Stomach (tissue), 9 donors: Measurements from ENCODE around the gene GTF2IRD1. TPM values are rescaled to one million over a fixed set of nuclear protein-coding genes. Genes with fewer than 3 reads are reported as not detected.

Experiments used
- DNase-seq, 2 donors: peaks; one replicate each; pipeline versions ENCODE4 v3.0.0 to v3.0.0-alpha.2; 2013 to 2019
- H3K27ac ChIP-seq, 5 donors: fragments of 200-600 bp in 4 of 5; sonication (generic) in 4 of 5; one replicate each; pipeline ENCODE4 v1.5.1; 2013 to 2019; ENCODE audit warnings: mild to moderate bottlenecking in 1 of 5, moderate library complexity in 1 of 5
- H3K27me3 ChIP-seq, 3 donors: fragments of 200-600 bp; sonication (generic); one replicate each; pipeline ENCODE4 v1.5.1; 2017 to 2019; ENCODE audit warnings: mixed run types in 1 of 3
- H3K36me3 ChIP-seq, 4 donors: fragments of 200-600 bp; sonication (generic); 1 replicate in 3 of 4; 2 replicates in 1 of 4; pipeline ENCODE4 v1.5.1; 2016 to 2019
- H3K4me1 ChIP-seq, 4 donors: fragments of 200-600 bp; sonication (generic); one replicate each; pipeline ENCODE4 v1.5.1; 2016 to 2019
- H3K4me3 ChIP-seq, 4 donors: fragments of 200-600 bp; sonication (generic) in 3 of 4; one replicate each; pipeline ENCODE4 v1.5.1; 2016 to 2019; ENCODE audit warnings: mild to moderate bottlenecking in 1 of 4
- H3K9me3 ChIP-seq, 4 donors: fragments of 200-600 bp; sonication (generic); one replicate each; pipeline ENCODE4 v1.5.1; 2016 to 2019
- CTCF ChIP-seq, 7 experiments: fragments of 450-650 bp in 4 of 7; fragments of 200-600 bp in 3 of 7; sonication (generic) in 3 of 7; IDR thresholded peaks; one replicate each; pipeline ENCODE4 v1.5.1; 2016 to 2019; ENCODE audit warnings: antibody characterized with exemption in 7 of 7, control low read depth in 2 of 7, mild to moderate bottlenecking in 1 of 7
- EP300 ChIP-seq: sonication (generic); formaldehyde crosslinking; IDR thresholded peaks from one replicate; pipeline ENCODE4 v1.6.1; 2017; ENCODE audit warnings: antibody characterized with exemption
- POLR2A ChIP-seq, 4 donors: fragments of 450-650 bp; IDR thresholded peaks; one replicate each; pipeline ENCODE4 v1.6.1; 2016; ENCODE audit warnings: antibody characterized with exemption in 4 of 4, control low read depth in 2 of 4, mild to moderate bottlenecking in 1 of 4, moderate library complexity in 1 of 4
- POLR2AphosphoS5 ChIP-seq, 3 donors: sonication (generic); formaldehyde crosslinking; IDR thresholded peaks; one replicate each; pipeline ENCODE4 v1.6.1; 2016; ENCODE audit warnings: antibody characterized with exemption in 3 of 3
- WGBS, 5 donors: extraction: QIAGEN DNeasy Blood & Tissue Kit in 3 of 5; methylation state at CpG; one replicate each; pipeline versions ENCODE4 v1.1.5 to v1.1.7; 2013 to 2018; 5-methylcytosine and 5-hydroxymethylcytosine counted together
- intact Hi-C: fragments of 100-400 bp; cut with DNase I; formaldehyde crosslinking; loops from one replicate; pipeline ENCODE4 v1.15.1; 2023; ENCODE audit warnings: low total_unique reads
- polyA plus RNA-seq, 3 donors: library from polyadenylated mRNA; stranded (reverse); fragments of 200-250 nt; gene quantifications; one replicate each; pipeline ENCODE4 v1.2.3, GENCODE V29; 2013
- total RNA-seq, 5 donors: library from RNA; depleted of rRNA; stranded (reverse); fragments of >200 nt; gene quantifications; one replicate each; pipeline versions ENCODE4 v1.1.0 to v1.2.3, GENCODE V29; 2014 to 2016
- donor health status: healthy with polysubstance abuse.
- donor health status: Bipolar disorder and iron deficiency.
- donor health status: healthy.

Gene GTF2IRD1
- total and polyA plus RNA-seq, 8 donors = 8.0 to 41.1 (median 15.3) TPM

GRCh38 chr7:74569501-74570075 lies 115.9 kb downstream of the GTF2IRD1 start:
- Histone ChIP-seq H3K4me3 (no peak overlapping the region), H3K36me3 (peaks cover 0 to 9% (median 2%) of the 10 kb centered on the region in 4 donors), H3K9me3 (no peaks in the 10 kb centered on the region), H3K4me1 (peaks cover 0 to 9% (median 0%) of the 10 kb centered on the region in 4 donors), H3K27me3 (no peaks in the 10 kb centered on the region), H3K27ac (no peak overlapping the region)
- WGBS, 5 donors = 87 to 90% (median 89%) methylated on average over 14 of the region's 14 CpGs
- no peak for DNase-seq
- TF ChIP-seq EP300 = no peak
- TF ChIP-seq POLR2A (IDR thresholded peaks at IDR 0.05) = no peak
- TF ChIP-seq CTCF (IDR thresholded peaks at IDR 0.05) = no peak
- TF ChIP-seq POLR2AphosphoS5 (IDR thresholded peaks at IDR 0.05) = no peak
- intact Hi-C loops = loop anchor here (5.0 kb wide), 1 partner anchor 152 kb away; no protein-coding TSS in a partner anchor

GRCh38 chr7:74570533-74571156 lies 116.9 kb downstream of the GTF2IRD1 start:
- no peak overlapping the region for H3K27ac ChIP-seq
- H3K9me3 ChIP-seq = no peaks in the 10 kb centered on the region
- DNase-seq = no peak
- TF ChIP-seq POLR2AphosphoS5 (IDR thresholded peaks at IDR 0.05) (no peak), EP300 (no peak)
- WGBS, 5 donors = 90 to 93% (median 92%) methylated on average over 13 of the region's 13 CpGs
- intact Hi-C loops = no loop called here
- H3K27me3 ChIP-seq = no peaks in the 10 kb centered on the region
- H3K4me1 ChIP-seq = peaks cover 0 to 9% (median 0%) of the 10 kb centered on the region in 4 donors
- H3K4me3 ChIP-seq = no peak overlapping the region
- no peaks in the 10 kb centered on the region for H3K36me3 ChIP-seq

- DNase-seq = peak in 1 of 2 donors; percentile 34
- no peak overlapping the region for H3K4me3 ChIP-seq
- WGBS, 5 donors = 42 to 66% (median 54%) methylated on average over 10 of the region's 10 CpGs
Observed at GRCh38 chr7:74572301-74572979, 118.7 kb downstream of the GTF2IRD1 start.

GRCh38 chr7:74573512-74573911 lies 119.8 kb downstream of the GTF2IRD1 start:
- TF ChIP-seq POLR2AphosphoS5 (IDR thresholded peaks at IDR 0.05) = no peak
- no peak for TF ChIP-seq POLR2A (IDR thresholded peaks at IDR 0.05)
- Histone ChIP-seq H3K27ac (no peak overlapping the region), H3K4me1 (peaks cover 0 to 9% (median 3%) of the 10 kb centered on the region in 4 donors), H3K9me3 (no peaks in the 10 kb centered on the region), H3K36me3 (no peaks in the 10 kb centered on the region), H3K27me3 (no peaks in the 10 kb centered on the region), H3K4me3 (no peak overlapping the region)
- no peak for DNase-seq
- 83 to 91% (median 86%) methylated on average over 7 to 8 of the region's 8 CpGs for WGBS, 5 donors
- intact Hi-C loops = no loop called here

More at GRCh38 chr7:74572301-74572979, 118.7 kb downstream of the GTF2IRD1 start:
- Histone ChIP-seq H3K36me3 (no peaks in the 10 kb centered on the region), H3K4me1 (peaks cover 0 to 9% (median 0%) of the 10 kb centered on the region in 4 donors), H3K27ac (no peak overlapping the region), H3K9me3 (no peaks in the 10 kb centered on the region), H3K27me3 (no peaks in the 10 kb centered on the region)
- intact Hi-C loops = no loop called here
- TF ChIP-seq POLR2AphosphoS5 (IDR thresholded peaks at IDR 0.05) = no peak
- TF ChIP-seq EP300 = no peak
- TF ChIP-seq CTCF (IDR thresholded peaks at IDR 0.05) = no peak
- no peak for TF ChIP-seq POLR2A (IDR thresholded peaks at IDR 0.05)

GRCh38 chr7:74575083-74575784 lies 121.5 kb downstream of the GTF2IRD1 start:
- peak; percentile 48 to 70 for DNase-seq
- no peaks in the 10 kb centered on the region for H3K9me3 ChIP-seq
- no peaks in the 10 kb centered on the region for H3K36me3 ChIP-seq
- peaks cover 8 to 20% (median 14%) of the 10 kb centered on the region in 4 donors for H3K4me1 ChIP-seq
- intact Hi-C loops = no loop called here
- no peak overlapping the region for H3K4me3 ChIP-seq
- H3K27me3 ChIP-seq = no peaks in the 10 kb centered on the region
- peak overlapping the region; percentile 36 to 60 (median 55) for H3K27ac ChIP-seq
- WGBS, 5 donors = 74 to 83% (median 76%) methylated on average over 11 of the region's 11 CpGs
- no peak for TF ChIP-seq CTCF (IDR thresholded peaks at IDR 0.05)
- no peak for TF ChIP-seq EP300
- peak in 1 of 3 donors; percentile 36 for TF ChIP-seq POLR2AphosphoS5 (IDR thresholded peaks at IDR 0.05)
- TF ChIP-seq POLR2A (IDR thresholded peaks at IDR 0.05) = no peak
